SU-DHL-6 (cell line): ENCODE results near the gene PTPRE.

ENCODE experiments used
- CTCF ChIP-seq: fragments of 200-600 bp; sonication (generic); IDR thresholded peaks from one replicate; pipeline ENCODE4 v1.5.1; 2017; ENCODE audit warnings: antibody characterized with exemption, mild to moderate bottlenecking, low read length, moderate library complexity; ENCODE audit not compliant: insufficient read depth, poor library complexity, severe bottlenecking
- EZH2phosphoT487 ChIP-seq: fragments of 200-600 bp; sonication (generic), shearing (Covaris generic); conservative IDR thresholded peaks from 2 replicates; pipeline ENCODE4 v1.6.1; 2018; ENCODE audit warnings: mild to moderate bottlenecking, antibody characterized with exemption, low read length, moderate library complexity, mixed read lengths

- TF ChIP-seq EZH2phosphoT487 (no peak), CTCF (no peak)
Measured at GRCh38 chr10:127949831-127950230, 42.9 kb downstream of the PTPRE start.
